GM12874 (cell line): ENCODE results near the gene NADK.

Source experiments
- CTCF ChIP-seq: IDR thresholded peaks from 2 replicates; pipeline ENCODE4 v1.5.1; 2011; ENCODE audit warnings: low read depth, mild to moderate bottlenecking, control low read depth, low read length, moderate library complexity; ENCODE audit not compliant: insufficient read depth

The NADK gene

DNA sequence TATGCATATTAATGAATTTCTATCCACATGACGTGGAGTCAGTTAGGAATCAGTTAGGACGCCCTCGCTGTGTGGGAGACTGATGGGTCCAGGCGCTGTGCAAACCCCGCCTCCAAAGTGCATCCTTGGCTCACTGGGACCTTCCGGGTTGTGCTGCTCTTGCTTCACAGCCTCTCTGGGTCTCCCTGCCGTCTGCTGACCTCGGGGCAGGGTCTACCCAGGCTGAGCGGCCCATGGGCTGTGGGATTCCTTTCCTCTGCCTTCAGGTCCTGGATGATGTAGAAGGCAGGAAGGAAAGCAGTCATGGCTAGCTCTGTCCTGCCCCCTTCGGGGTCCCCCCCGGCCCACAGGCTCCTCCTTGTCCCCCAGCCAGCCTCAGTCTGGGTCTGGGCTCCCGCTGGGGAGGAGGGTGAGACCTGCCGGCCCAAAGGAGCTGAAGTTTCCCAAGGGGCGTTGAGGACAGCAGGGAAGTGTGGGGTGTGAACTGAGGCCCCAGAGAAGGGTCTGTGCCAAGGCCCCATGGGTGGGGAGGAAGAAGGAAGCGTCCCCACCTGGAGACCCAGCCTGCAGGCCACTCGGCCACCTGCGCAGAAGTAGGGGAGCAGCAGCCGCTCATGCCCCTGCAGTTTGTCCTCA lies 29.5 kb downstream of the NADK start:
- TF ChIP-seq CTCF = no peak

DNA sequence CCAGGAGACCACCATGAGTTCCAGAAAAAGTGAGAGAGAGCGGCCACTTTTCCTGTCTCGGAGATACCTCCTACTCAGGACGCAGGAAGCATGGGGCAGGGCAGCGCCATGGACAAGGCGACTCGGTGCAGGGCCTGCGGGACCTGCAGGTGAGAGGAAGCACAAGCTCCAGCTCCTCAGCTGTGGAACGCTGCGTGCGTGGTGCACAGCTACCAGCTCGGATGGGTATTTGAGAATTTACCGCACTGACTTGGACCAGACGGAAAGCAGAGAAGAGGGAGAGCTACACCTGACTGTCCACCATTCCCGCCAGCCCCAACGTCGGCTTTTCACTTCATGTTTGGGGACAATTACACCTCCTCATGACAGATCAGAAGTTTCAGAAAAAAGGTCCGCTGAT lies 45.9 kb downstream of the NADK start:
- TF ChIP-seq CTCF = no peak

GRCh38 chr1:1730870-1731269 lies 47.4 kb downstream of the NADK start:
- TF ChIP-seq CTCF = no peak

GRCh38 chr1:1724035-1724864 lies 54.0 kb downstream of the NADK start, which contains the start of gene CDK11A:
Gene CDK11A, minus strand, starts transcription at chr1:1724357. Its CDS starts 1,539 bp downstream, at chr1:1722818.
- TF ChIP-seq CTCF = 0 out of 2 replicates have a peak, but pooled peaks have one; percentile 14

DNA sequence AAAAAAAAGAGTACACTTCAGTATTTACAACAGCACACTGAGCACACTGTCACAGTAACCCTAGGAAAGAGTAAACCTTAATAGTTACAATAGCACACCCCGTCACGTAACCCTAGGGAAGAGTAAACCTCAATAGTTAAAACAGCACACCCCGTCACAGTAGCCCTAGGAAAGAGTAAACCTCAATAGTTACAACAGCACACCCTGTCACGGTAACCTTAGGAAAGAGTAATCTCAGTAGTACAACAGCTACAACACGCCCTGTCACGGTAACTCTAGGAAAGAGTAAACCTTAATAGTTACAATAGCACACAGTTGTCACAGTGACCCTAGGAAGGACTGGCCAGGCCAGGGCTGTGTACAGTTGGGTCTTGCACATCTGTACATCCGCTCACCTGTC lies 57.1 kb downstream of the NADK start:
- no peak for TF ChIP-seq CTCF

DNA sequence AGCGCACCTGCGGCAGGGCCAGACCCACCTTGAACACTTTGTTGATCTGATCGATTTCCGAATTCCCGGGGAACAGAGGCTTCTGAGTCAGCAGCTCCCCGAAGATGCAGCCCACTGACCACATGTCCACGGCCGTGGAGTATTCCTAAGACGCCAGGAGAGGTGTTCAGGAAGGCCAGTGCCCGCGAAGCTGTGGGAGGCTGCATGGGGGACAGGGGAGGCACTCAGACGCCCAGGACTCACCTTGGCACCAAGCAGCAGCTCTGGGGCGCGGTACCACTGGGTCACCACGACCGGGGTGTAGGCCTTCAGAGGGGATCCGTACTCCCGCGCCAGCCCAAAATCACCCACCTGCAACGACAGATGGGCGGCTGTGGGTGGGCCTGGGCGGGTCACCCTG lies 74.5 kb downstream of the NADK start:
- TF ChIP-seq CTCF = no peak
